ENCODE measurements around the gene TRIO. TPM values are rescaled to one million over a fixed set of nuclear protein-coding genes. Genes with fewer than 3 reads are reported as not detected.

The TRIO gene
- polyA plus RNA-seq, 4 donors = 103 to 182 (median 111) TPM

GRCh38 chr5:14239404-14239803 lies 96.3 kb downstream of the TRIO start:
- no peak for DNase-seq (ENCODE audit: low read depth in 4 of 4, low spot score in 3 of 4)

GRCh38 chr5:14239951-14240350 lies 96.8 kb downstream of the TRIO start:
- DNase-seq (ENCODE audit: low read depth in 4 of 4, low spot score in 3 of 4) = no peak

- no peak for DNase-seq (ENCODE audit: low read depth in 4 of 4, low spot score in 3 of 4)
Measured at GRCh38 chr5:14240359-14240758, 97.2 kb downstream of the TRIO start.

GRCh38 chr5:14241141-14241540 lies 98.0 kb downstream of the TRIO start:
- DNase-seq (ENCODE audit: low read depth in 4 of 4, low spot score in 3 of 4) = no peak

- no peak for DNase-seq (ENCODE audit: low read depth in 4 of 4, low spot score in 3 of 4)
Measured at GRCh38 chr5:14242447-14242846, 99.3 kb downstream of the TRIO start.

GRCh38 chr5:14242871-14243383 lies 99.8 kb downstream of the TRIO start:
- DNase-seq (ENCODE audit: low read depth in 4 of 4, low spot score in 3 of 4) = no peak

- DNase-seq (ENCODE audit: low read depth in 4 of 4, low spot score in 3 of 4) = no peak
Measured at GRCh38 chr5:14243766-14244165, 100.6 kb downstream of the TRIO start.

- DNase-seq (ENCODE audit: low read depth in 4 of 4, low spot score in 3 of 4) = no peak
Measured at GRCh38 chr5:14244721-14245120, 101.6 kb downstream of the TRIO start.

- no peak for DNase-seq (ENCODE audit: low read depth in 4 of 4, low spot score in 3 of 4)
Measured at GRCh38 chr5:14245132-14245925, 102.2 kb downstream of the TRIO start.

- DNase-seq (ENCODE audit: low read depth in 4 of 4, low spot score in 3 of 4) = no peak
Measured at GRCh38 chr5:14246350-14247053, 103.4 kb downstream of the TRIO start.

GRCh38 chr5:14247054-14247386 lies 103.9 kb downstream of the TRIO start:
- DNase-seq (ENCODE audit: low read depth in 4 of 4, low spot score in 3 of 4) = no peak

- no peak for DNase-seq (ENCODE audit: low read depth in 4 of 4, low spot score in 3 of 4)
Measured at GRCh38 chr5:14249258-14250082, 106.3 kb downstream of the TRIO start.

GRCh38 chr5:14250084-14250695 lies 107.0 kb downstream of the TRIO start:
- peak in 3 of 4 donors; percentile 54 to 82 (median 59) for DNase-seq (ENCODE audit: low read depth in 4 of 4, low spot score in 3 of 4)

GRCh38 chr5:14250748-14251701 lies 107.9 kb downstream of the TRIO start:
- no peak for DNase-seq (ENCODE audit: low read depth in 4 of 4, low spot score in 3 of 4)

- DNase-seq (ENCODE audit: low read depth in 4 of 4, low spot score in 3 of 4) = no peak
Measured at GRCh38 chr5:14251733-14252132, 108.6 kb downstream of the TRIO start.

GRCh38 chr5:14252793-14253192 lies 109.7 kb downstream of the TRIO start:
- no peak for DNase-seq (ENCODE audit: low read depth in 4 of 4, low spot score in 3 of 4)

- no peak for DNase-seq (ENCODE audit: low read depth in 4 of 4, low spot score in 3 of 4)
Measured at GRCh38 chr5:14254686-14255085, 111.5 kb downstream of the TRIO start.

GRCh38 chr5:14256026-14256690 lies 113.0 kb downstream of the TRIO start:
- DNase-seq (ENCODE audit: low read depth in 4 of 4, low spot score in 3 of 4) = no peak

- DNase-seq (ENCODE audit: low read depth in 4 of 4, low spot score in 3 of 4) = no peak
Measured at GRCh38 chr5:14256756-14257393, 113.7 kb downstream of the TRIO start.

All from left renal pelvis (tissue), 4 donors.